Measurements from ENCODE around the gene CCNC.
"Not testable (repeated sequence)": the region's sequence is repeated elsewhere in the genome, so short reads cannot be mapped to it uniquely, and the experiment has no call there.

CCNC gene

GRCh38 chr6:99602520-99603420 lies 34.3 kb upstream of the CCNC start:
- no peak for DNase-seq

DNA sequence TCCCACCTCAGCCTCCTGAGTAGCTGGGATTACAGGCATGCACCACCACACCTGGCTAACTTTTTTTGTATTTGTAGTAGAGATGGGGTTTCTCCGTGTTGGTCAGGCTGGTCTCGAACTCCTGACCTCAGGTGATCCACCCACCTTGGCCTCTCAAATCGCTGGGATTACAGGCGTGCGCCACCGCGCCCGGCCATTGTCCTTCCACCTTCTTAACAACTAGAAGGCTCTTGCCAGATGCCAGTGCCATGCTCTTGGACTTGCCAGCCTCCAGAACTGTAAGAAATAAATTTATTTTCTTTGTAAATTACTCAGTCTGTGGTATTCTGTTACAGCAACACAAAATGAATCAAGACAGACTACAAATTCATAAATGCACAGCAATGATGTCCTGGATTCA lies 26.2 kb upstream of the CCNC start:
- DNase-seq = not testable (repeated sequence)

- DNase-seq = no peak
Measured at GRCh38 chr6:99592900-99593299, 24.4 kb upstream of the CCNC start.

- no peak for DNase-seq
Measured at GRCh38 chr6:99591673-99592364, 23.4 kb upstream of the CCNC start.

- DNase-seq = no peak
Measured at GRCh38 chr6:99590728-99591672, 22.5 kb upstream of the CCNC start.

DNA sequence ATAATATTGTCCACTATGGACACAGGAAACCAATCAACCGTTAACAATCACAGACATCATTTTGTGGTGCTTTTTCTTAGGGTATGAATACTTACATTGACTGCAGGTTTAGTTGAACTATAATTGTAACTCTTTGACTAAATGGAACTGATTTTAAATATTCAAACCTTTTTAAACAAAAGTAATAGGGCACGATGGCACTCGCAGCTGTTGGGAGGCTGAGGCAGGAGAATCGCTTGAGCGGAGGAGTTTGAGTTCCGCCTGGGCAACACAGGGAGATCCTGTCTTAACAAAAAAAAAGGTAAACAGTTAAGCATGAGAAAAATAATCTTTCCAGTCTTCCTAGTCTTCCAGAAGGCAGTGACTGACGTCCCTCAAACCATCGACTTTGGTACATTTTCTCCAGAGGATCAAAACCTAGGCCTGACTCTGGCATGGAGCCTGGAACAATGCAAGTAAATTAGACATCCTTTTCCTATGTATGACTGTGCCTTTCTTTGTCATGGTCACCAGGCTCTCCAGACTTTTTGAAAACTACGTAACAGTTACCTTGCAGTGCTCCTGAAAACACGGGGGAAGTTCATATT lies 21.5 kb upstream of the CCNC start:
- no peak for DNase-seq

- DNase-seq = no peak
Measured at GRCh38 chr6:99589290-99589672, 20.8 kb upstream of the CCNC start.

DNA sequence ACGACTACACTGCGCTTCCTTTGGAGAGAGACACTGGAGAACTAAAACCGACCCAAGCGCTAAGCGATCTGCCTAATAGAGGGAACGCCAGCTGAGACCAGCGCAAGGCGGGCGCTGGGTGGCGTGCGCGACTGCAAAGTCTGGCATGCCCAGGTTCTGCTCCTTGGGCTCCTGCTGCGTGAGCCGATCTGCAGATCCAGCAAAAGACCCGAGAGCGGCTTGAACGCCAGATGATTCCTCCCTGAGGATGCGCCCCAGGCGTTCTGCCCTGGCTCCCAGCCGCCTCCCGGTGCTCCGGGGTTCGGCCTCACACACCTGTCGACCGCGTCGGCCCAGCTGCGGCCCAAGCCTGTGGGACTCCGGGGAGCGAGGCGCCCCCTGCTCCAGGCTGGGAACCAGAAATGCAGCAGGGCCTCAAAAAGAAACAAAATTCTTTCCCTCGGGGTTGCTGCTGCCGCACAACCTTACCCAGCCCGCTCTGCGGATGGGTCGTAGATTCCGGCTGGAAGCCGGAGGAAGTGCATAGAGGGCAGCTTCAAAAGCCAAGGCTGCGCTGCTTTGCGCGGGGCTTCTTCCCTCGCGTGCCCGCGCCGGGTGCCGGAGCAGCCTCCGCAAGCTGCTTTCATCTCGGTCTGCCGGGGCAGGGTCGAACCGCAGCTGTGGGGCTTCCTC lies 20.3 kb upstream of the CCNC start:
- peak; percentile 62 to 65 for DNase-seq

DNA sequence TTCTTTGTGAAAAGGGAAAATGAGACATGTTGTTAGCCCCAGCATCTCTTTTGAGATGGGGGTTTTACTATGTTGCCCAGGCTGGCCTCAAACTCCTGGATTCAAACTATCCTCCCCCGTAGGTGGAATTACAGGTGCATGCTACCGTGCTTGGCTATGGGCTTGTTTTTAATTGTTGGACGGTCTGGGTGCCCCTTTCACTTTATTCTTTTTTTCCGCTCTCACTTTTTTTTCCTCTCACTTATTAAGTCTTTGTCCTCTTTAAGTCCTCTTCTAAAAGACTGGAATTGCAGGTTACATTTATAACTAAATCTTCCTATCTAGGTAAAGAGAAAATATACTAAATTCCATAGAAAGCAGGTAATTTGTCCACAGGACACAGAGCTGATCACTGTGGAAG lies 19.3 kb upstream of the CCNC start:
- DNase-seq = no peak

DNA sequence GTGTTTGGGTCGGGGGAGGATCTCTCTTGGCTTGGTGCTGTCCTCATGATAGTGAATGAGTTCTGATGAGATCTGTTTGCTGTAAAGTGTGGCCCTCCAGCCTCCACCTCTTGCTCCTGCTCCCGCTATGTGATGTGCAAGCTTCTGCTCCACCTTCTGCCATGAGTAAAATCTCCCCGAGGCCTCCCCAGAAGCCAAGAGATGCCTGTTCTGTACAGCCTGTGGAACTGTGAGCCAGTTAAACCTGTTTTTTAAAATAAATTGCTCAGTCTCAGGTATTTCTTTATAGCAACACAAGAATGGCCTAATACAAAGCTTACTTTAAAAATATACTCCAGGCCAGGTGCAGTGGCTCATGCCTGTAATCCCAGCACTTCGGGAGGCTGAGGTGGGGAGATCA lies 11.3 kb upstream of the CCNC start:
- no peak for DNase-seq

DNA sequence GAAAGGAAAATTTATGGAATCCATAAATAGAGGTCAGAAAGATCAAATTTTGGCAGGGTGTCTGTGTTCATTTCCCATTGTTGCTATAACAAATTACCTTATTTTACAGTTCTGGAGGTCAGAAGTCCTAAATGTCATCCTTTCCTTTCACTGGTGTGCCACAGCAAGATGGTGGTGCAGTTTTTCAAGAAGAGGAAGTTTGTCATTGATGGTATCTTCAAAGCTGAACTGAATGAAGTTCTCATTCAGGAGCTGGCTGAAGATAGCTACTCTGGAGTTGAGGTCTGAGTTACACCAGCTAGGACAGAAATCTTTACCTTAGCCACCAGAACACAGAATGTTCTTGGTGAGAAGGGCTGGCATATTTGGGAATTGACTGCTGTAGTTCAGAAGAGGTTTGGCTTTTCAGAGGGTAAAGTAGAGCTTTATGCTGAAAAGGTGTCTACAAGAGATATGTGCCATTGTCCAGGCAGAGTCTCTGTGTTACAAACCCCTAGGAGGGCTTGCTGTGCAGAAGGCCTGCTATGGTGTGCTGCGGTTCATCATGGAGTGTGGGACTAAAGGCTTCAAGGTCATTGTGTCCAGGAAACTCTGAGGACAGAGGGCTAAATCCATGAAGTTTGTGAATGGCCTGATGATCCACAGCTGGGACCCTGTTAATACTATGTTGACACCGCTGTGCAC lies 7.2 kb upstream of the CCNC start:
- no peak for DNase-seq

- DNase-seq = no peak
Measured at GRCh38 chr6:99573980-99574617, 5.6 kb upstream of the CCNC start.

- DNase-seq = no peak
Measured at GRCh38 chr6:99563056-99563723, 5.3 kb downstream of the CCNC start.

DNA sequence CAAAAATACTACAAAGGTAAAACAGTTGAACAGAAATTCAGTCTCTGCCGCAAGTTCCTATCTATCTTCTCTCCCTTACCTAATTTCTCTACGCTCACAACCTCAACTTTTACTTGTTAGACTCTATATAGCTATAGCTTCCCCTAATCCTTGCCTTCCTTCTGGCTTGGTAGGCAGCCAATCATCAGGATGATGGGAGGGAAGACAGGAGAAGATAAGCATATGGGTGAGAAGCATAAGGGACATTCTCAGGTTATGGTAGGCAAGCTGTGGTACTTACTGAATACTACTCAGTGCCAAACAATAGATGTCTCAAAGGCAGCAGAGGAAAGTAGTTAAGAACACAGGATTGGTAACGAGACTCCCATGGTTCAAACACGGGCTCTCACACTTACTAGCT lies 7.8 kb downstream of the CCNC start:
- no peak for DNase-seq

GRCh38 chr6:99559057-99559456 lies 9.4 kb downstream of the CCNC start:
- DNase-seq = no peak

DNA sequence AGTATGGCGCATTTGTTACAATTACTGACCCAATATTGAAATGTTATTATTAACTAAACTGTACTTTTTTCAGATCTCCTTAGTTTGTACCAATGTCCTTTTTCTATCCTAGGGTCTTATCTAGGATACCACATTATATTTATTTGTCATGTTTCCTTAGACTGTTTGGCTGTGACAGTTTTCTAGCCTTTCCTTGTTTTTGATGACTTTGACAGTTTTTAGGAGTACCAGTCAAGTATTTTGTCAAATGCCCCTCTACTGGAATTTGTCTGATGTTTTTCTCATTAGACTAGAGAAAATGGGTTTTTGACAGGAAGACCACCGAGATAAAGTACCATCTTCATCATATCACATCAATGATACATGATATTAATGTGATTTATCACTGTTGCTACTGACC lies 14.6 kb downstream of the CCNC start:
- DNase-seq = no peak

DNA sequence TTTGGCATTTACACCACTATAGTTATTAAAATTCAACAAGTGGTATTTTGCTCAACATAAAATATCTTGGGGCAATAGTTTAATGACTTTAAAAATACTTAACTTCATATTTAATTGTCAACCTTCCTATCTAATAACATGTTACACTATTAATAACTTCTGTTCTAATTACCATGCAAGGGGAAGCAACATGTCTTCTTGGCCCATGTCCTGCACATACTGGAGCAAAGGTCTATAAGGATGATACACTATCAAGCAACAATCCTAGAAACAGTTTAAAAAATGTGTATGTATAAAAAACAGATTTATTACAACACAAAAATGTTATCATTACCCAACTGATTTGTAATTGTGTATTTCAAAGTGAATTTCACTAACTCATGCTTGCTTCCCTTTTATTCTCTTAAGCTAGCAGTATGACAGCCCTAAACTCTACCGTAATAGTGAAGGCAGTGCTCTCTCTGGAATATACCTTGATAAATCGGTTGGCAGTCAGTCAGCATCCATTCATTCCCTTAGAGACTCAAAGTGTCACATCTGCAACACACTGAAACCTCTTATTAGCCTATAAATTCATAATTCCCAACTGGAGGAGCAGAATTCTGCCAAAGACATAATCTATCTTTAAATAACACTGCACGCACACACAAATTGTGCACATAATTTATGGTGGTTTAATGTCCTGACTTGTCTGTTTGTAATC lies 18.3 kb downstream of the CCNC start:
- DNase-seq = no peak

DNA sequence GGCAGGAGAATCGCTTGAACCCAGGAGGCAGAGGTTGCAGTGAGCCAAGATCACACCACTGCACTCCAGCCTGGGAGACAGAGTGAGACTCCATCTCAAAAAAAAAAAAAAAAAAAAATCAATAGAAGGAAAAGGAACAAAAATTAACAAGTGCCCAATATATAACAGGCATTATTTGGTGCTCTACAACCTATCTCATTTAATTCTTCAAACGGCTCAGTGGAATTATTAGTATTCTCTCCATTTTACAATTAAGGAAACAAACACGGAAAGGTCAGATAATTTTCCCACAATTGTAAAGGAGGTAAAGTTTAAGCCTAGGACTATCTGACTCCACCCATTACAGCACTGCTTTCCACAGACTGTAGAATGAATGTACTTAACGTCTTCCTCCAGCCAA lies 19.8 kb downstream of the CCNC start:
- DNase-seq = no peak

DNA sequence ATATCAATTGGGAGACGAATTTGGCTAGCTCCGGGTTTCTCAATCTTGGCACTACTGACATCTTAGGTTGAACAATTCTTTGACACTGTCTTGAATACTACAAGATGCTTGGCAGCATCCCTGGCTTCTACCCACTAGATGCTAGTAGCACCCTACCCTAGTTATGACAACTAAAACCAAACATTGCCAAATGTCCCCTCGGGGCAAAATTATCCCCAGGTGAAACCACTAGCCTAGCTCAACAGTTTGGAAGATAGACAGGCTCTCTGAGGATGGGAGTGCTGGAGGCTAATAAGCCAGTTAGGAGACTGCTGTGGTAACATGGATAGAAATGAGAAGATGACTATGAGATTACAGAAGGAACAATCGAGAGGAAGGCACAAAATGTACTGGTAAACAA lies 20.9 kb downstream of the CCNC start:
- DNase-seq = no peak

GRCh38 chr6:99545442-99545841 lies 23.0 kb downstream of the CCNC start:
- no peak for DNase-seq

All from activated CD4-positive, alpha-beta T cell treated with anti-CD3 and anti-CD28 coated beads, Interleukin-2, amount 50 U/mL, for 4 hours (primary cell).